ENCODE data around the gene SLC25A43. TPM values are rescaled to one million over a fixed set of nuclear protein-coding genes. Genes with fewer than 3 reads are reported as not detected.

The SLC25A43 gene
- total and polyA plus RNA-seq, 3 donors from 2014 or later = 3.9 to 6.9 (median 5.8) TPM

GRCh38 chrX:119453202-119453601 lies 54.1 kb downstream of the SLC25A43 start:
- TF ChIP-seq CTCF (IDR thresholded peaks at IDR 0.05) (no peak), POLR2A (IDR thresholded peaks at IDR 0.05) (no peak)
- Histone ChIP-seq H3K27ac (no peak overlapping the region), H3K4me3 (no peak overlapping the region), H3K27me3 (no peaks in the 10 kb centered on the region), H3K4me1 (no peaks in the 10 kb centered on the region), H3K9me3 (no peaks in the 10 kb centered on the region), H3K36me3 (ENCODE audit: low read depth, missing control alignments) (no peaks in the 10 kb centered on the region)
- DNase-seq = no peak
- WGBS, 2 donors = 57 to 59% methylated on average over 2 to 4 of the region's 4 CpGs
- intact Hi-C loops (cut with DNase I; ENCODE audit: low total_unique reads) = no loop called here

- intact Hi-C loops (cut with DNase I; ENCODE audit: low total_unique reads) = no loop called here
- Histone ChIP-seq H3K36me3 (ENCODE audit: low read depth, missing control alignments) (no peaks in the 10 kb centered on the region), H3K4me1 (no peaks in the 10 kb centered on the region), H3K27ac (no peak overlapping the region), H3K27me3 (no peaks in the 10 kb centered on the region), H3K4me3 (no peak overlapping the region), H3K9me3 (no peaks in the 10 kb centered on the region)
- TF ChIP-seq CTCF (IDR thresholded peaks at IDR 0.05) (no peak), POLR2A (IDR thresholded peaks at IDR 0.05) (no peak)
- DNase-seq = no peak
- WGBS, 2 donors = 92 to 100% methylated on average over 1 of the region's 1 CpG
These were observed 56.1 kb downstream of the SLC25A43 start for GRCh38 chrX:119455264-119455663.

- Histone ChIP-seq H3K4me3 (no peak overlapping the region), H3K9me3 (no peaks in the 10 kb centered on the region), H3K27me3 (no peaks in the 10 kb centered on the region), H3K36me3 (ENCODE audit: low read depth, missing control alignments) (no peaks in the 10 kb centered on the region), H3K4me1 (no peaks in the 10 kb centered on the region), H3K27ac (no peak overlapping the region)
- no peak for TF ChIP-seq POLR2A (IDR thresholded peaks at IDR 0.05)
- no peak for TF ChIP-seq CTCF (IDR thresholded peaks at IDR 0.05)
- 96 to 97% methylated on average over 4 of the region's 4 CpGs for WGBS, 2 donors
- intact Hi-C loops (cut with DNase I; ENCODE audit: low total_unique reads) = no loop called here
- DNase-seq = no peak
These were observed 60.0 kb downstream of the SLC25A43 start for GRCh38 chrX:119459181-119459580.

- Histone ChIP-seq H3K4me1 (no peaks in the 10 kb centered on the region), H3K27ac (no peak overlapping the region), H3K36me3 (ENCODE audit: low read depth, missing control alignments) (no peaks in the 10 kb centered on the region), H3K27me3 (no peaks in the 10 kb centered on the region), H3K4me3 (no peak overlapping the region), H3K9me3 (no peaks in the 10 kb centered on the region)
- TF ChIP-seq CTCF (IDR thresholded peaks at IDR 0.05) = no peak
- no peak for TF ChIP-seq POLR2A (IDR thresholded peaks at IDR 0.05)
- no peak for DNase-seq
- WGBS, 2 donors = 93 to 97% methylated on average over 3 of the region's 3 CpGs
- intact Hi-C loops (cut with DNase I; ENCODE audit: low total_unique reads) = no loop called here
These were observed 66.4 kb downstream of the SLC25A43 start for GRCh38 chrX:119465555-119465954.

- intact Hi-C loops (cut with DNase I; ENCODE audit: low total_unique reads) = no loop called here
- TF ChIP-seq POLR2A (IDR thresholded peaks at IDR 0.05) (no peak), CTCF (IDR thresholded peaks at IDR 0.05) (no peak)
- whole genome bisulfite sequencing, 2 donors = 27 to 38% methylated on average over 3 of the region's 3 CpGs
- DNase-seq = no peak
- H3K27me3 ChIP-seq = no peaks in the 10 kb centered on the region
- H3K4me1 ChIP-seq = no peaks in the 10 kb centered on the region
- no peak overlapping the region for H3K27ac ChIP-seq
- no peaks in the 10 kb centered on the region for H3K9me3 ChIP-seq
- no peak overlapping the region for H3K4me3 ChIP-seq
- H3K36me3 ChIP-seq (ENCODE audit: low read depth, missing control alignments) = no peaks in the 10 kb centered on the region
These were observed 67.8 kb downstream of the SLC25A43 start for GRCh38 chrX:119466970-119467369.
